ENCODE data around the gene STAT5B. TPM values are rescaled to one million over a fixed set of nuclear protein-coding genes. Genes with fewer than 3 reads are reported as not detected.

The STAT5B gene
- total and polyA plus RNA-seq, 9 of the 15 experiments (the other 6 are each of a cell fraction or from before 2014, with no cell fraction given), result 20.8 to 176 (median 92.4) TPM

DNA sequence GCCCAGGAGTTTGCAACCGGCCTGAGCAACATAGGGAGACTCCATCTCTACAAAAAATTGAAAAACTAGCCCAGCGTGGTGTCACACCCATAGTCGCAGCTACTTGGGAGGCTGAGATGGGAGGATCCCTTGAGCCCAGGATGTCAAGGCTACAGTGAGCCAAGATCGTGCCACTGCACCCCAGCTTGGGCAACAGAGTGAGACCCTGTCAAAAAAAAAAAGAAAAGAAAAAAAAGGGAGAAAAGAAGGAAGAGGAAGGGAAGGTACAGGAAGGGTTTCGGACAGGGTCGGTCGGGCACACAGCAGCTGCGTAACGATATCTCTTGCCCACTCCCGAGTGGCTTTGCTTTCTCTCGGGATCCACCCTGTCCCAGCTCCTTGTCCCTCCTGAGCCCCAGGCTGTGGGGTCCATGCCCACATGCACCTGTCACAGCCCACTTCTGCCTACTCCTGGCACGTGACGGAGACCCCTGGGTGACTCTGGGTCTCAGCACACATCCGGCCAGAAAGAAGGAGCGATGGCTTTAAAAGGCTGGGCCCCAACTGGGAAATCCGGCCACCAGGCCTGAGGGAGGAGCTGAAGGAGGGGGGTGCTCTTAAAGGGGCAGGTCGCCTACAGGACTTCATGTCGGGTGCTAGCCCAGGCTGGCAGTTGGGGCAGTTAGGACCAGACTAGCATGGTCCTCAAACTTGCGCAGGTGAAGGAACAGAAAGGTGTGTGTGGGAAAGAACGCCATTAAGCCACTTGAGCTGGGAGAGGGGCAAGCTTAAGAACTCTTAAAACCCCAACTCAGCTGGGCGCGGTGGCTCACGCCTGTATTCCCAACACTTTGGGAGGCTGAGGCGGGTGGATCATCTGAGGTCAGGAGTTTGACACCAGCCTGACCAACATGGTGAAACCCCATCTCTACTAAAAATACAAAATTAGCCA is 82.0 kb downstream of the STAT5B start, which contains the start of gene GHDC:
GHDC (minus strand) TSS at position 526 of the 931 bp plus-strand sequence. CDS start 913 bp downstream, outside the sequence.
- peak; percentile 97 for ATAC-seq
- peak; percentile 87 to 91 (median 89) for DNase-seq (ENCODE audit: extremely low read depth in 1 of 4, low spot score in 3 of 4)
- 13% methylated on average over 21 of the region's 24 CpGs for WGBS (ENCODE audit: insufficient coverage, low coverage, missing lambda C conversion rate)
- BruUV-seq (replicated peaks), result TSS peak; percentile 55
- in situ Hi-C loops (cut with MboI) (no loop called here), intact Hi-C loops (cut with micrococcal nuclease) (no loop called here)
- Histone ChIP-seq H3K79me2 (ENCODE audit: control insufficient read depth, insufficient read depth, low read length) (peaks cover 11% of the 10 kb centered on the region; the same call in 2 of the 3 replicates), H4K20me1 (replicated peaks; ENCODE audit: control insufficient read depth, insufficient read depth, low read length) (no peaks in the 10 kb centered on the region), H2AFZ (ENCODE audit: low read depth, low read length) (peak within 1 kb of the TSS; percentile 100), H3K27me3 (ENCODE audit: control insufficient read depth in 2 of 2, insufficient read depth in 2 of 2, low read length in 2 of 2) (no peaks in the 10 kb centered on the region), H3K27ac (ENCODE audit: extremely low read depth, low read depth, low read length) (peak within 1 kb of the TSS; percentile 87), H3K4me2 (ENCODE audit: insufficient read depth, low read length) (peak within 1 kb of the TSS; percentile 100), H3K9me3 (replicated peaks; ENCODE audit: control insufficient read depth, insufficient read depth, low read depth, low read length) (no peaks in the 10 kb centered on the region), H3K4me1 (replicated peaks in 1 of 2; ENCODE audit: control insufficient read depth in 2 of 2, insufficient read depth in 2 of 2, low read length in 2 of 2) (peaks cover 11 to 29% of the 10 kb centered on the region in 2 experiments; a peak in 4 of 5 replicates), H3K9me1 (ENCODE audit: control insufficient read depth, insufficient read depth, low read length) (no peaks in the 10 kb centered on the region), H3K9ac (ENCODE audit: insufficient read depth in 1 of 2, low read depth in 2 of 2, low read length in 2 of 2) (peak within 1 kb of the TSS; percentile 95 to 96), H3K36me3 (ENCODE audit: control insufficient read depth, insufficient read depth, low read length) (peaks cover 10% of the 10 kb centered on the region; the same call in 2 of the 3 replicates), H3K4me3 (peak within 1 kb of the TSS; percentile 70)
- peak; percentile 96 for FAIRE-seq
- CTCF ChIA-PET (ENCODE audit: low intra/inter-chr PET ratio), result no interaction called here
- POLR2A ChIA-PET, result interaction anchor here (0.6 to 1.5 kb wide), 17 partner anchors 10 to 586 kb away, joined by 3 to 7 read pairs (median 3); no protein-coding TSS in a partner anchor
- TF ChIP-seq ZNF282 (CRISPR knock-in tag; IDR thresholded peaks at IDR 0.05) (no peak), ZNF584 (CRISPR knock-in tag; IDR thresholded peaks at IDR 0.05; ENCODE audit: low read depth) (no peak), POLR2B (IDR thresholded peaks at IDR 0.05; ENCODE audit: low read depth, partially characterized antibody) (peak; percentile 55), FOXJ2 (tag; IDR thresholded peaks at IDR 0.05) (no peak), EZH2 (IDR thresholded peaks at IDR 0.05; ENCODE audit: borderline replicate concordance, low read depth, low read length) (no peak), ZFP1 (CRISPR knock-in tag; IDR thresholded peaks at IDR 0.05) (no peak), ZNF561 (CRISPR knock-in tag; conservative IDR thresholded peaks at IDR 0.05) (no peak), DPF2 (IDR thresholded peaks at IDR 0.05) (0 out of 2 replicates have a peak, but pooled peaks have one; percentile 45), ZNF589 (CRISPR knock-in tag; IDR thresholded peaks at IDR 0.05; ENCODE audit: low read depth) (no peak), RAD21 (CRISPR knock-in tag; conservative IDR thresholded peaks at IDR 0.05 in 1 of 2, IDR thresholded peaks at IDR 0.05 in 1 of 2) (no peak), HDAC2 (IDR thresholded peaks at IDR 0.05) (peak; percentile 40; the same call in 1 of the 2 replicates), TAF1 (IDR thresholded peaks at IDR 0.05; ENCODE audit: control insufficient read depth, extremely low read depth, insufficient read depth, low read length, severe bottlenecking) (peak; percentile 38), NBN (IDR thresholded peaks at IDR 0.05; ENCODE audit: low read depth) (no peak), SRF (CRISPR knock-in tag; IDR thresholded peaks at IDR 0.05) (peak in 1 of 2 experiments; percentile 54; a peak in 1 of 4 replicates), ZC3H4 (CRISPR knock-in tag; IDR thresholded peaks at IDR 0.05; ENCODE audit: borderline replicate concordance) (no peak)
- TF ChIP-seq, protein P1, sequence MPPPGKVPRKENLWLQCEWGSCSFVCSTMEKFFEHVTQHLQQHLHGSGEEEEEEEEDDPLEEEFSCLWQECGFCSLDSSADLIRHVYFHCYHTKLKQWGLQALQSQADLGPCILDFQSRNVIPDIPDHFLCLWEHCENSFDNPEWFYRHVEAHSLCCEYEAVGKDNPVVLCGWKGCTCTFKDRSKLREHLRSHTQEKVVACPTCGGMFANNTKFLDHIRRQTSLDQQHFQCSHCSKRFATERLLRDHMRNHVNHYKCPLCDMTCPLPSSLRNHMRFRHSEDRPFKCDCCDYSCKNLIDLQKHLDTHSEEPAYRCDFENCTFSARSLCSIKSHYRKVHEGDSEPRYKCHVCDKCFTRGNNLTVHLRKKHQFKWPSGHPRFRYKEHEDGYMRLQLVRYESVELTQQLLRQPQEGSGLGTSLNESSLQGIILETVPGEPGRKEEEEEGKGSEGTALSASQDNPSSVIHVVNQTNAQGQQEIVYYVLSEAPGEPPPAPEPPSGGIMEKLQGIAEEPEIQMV (tag; conservative IDR thresholded peaks at IDR 0.05; ENCODE audit: low read depth), result no peak
- TF ChIP-seq, protein P2, sequence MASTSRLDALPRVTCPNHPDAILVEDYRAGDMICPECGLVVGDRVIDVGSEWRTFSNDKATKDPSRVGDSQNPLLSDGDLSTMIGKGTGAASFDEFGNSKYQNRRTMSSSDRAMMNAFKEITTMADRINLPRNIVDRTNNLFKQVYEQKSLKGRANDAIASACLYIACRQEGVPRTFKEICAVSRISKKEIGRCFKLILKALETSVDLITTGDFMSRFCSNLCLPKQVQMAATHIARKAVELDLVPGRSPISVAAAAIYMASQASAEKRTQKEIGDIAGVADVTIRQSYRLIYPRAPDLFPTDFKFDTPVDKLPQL (IDR thresholded peaks at IDR 0.05; ENCODE audit: extremely low read depth, insufficient read length), result no peak
- TF ChIP-seq, protein P3, sequence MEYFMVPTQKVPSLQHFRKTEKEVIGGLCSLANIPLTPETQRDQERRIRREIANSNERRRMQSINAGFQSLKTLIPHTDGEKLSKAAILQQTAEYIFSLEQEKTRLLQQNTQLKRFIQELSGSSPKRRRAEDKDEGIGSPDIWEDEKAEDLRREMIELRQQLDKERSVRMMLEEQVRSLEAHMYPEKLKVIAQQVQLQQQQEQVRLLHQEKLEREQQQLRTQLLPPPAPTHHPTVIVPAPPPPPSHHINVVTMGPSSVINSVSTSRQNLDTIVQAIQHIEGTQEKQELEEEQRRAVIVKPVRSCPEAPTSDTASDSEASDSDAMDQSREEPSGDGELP (CRISPR knock-in tag; IDR thresholded peaks at IDR 0.05; ENCODE audit: borderline replicate concordance), result peak; percentile 75; the same call in 1 of the 2 replicates

Measured in K562 (cell line).